Neuronal stem cell (in vitro differentiated cells): ENCODE results near the gene PSMG4.

Experiments used
- DNase-seq: peaks from one replicate; pipeline ENCODE4 v3.0.0-alpha.2; 2013; ENCODE audit warnings: low spot score
- H2AFZ ChIP-seq: one replicate; pipeline ENCODE4 v1.6.1; 2013; ENCODE audit warnings: mild to moderate bottlenecking, low read length, inconsistent platforms
- H2AK5ac ChIP-seq: 2 replicates; pipeline ENCODE4 v1.6.1; 2013; ENCODE audit warnings: low read depth, mild to moderate bottlenecking, inconsistent platforms, low read length, moderate library complexity, mixed read lengths
- H2BK120ac ChIP-seq: 2 replicates; pipeline ENCODE4 v1.6.1; 2013; ENCODE audit warnings: low read depth, mild to moderate bottlenecking, inconsistent platforms, low read length, moderate library complexity, mixed read lengths
- H2BK12ac ChIP-seq: one replicate; pipeline ENCODE4 v1.6.1; 2013; ENCODE audit warnings: low read length, inconsistent platforms
- H2BK15ac ChIP-seq: 2 replicates; pipeline ENCODE4 v1.6.1; 2013; ENCODE audit warnings: mild to moderate bottlenecking, low read length, inconsistent platforms, mixed read lengths
- H2BK5ac ChIP-seq: one replicate; pipeline ENCODE4 v1.6.1; 2013; ENCODE audit warnings: inconsistent platforms, mild to moderate bottlenecking, low read length, moderate library complexity
- H3K14ac ChIP-seq: one replicate; pipeline ENCODE4 v1.6.1; 2013; ENCODE audit warnings: low read length, inconsistent platforms
- H3K18ac ChIP-seq: 2 replicates; pipeline ENCODE4 v1.6.1; 2013; ENCODE audit warnings: low read length, inconsistent platforms
- H3K23ac ChIP-seq: 2 replicates; pipeline ENCODE4 v1.6.1; 2013; ENCODE audit warnings: low read depth, mild to moderate bottlenecking, mixed read lengths, low read length, inconsistent platforms; ENCODE audit not compliant: poor library complexity
- H3K27ac ChIP-seq: replicated peaks from 3 replicates; pipeline ENCODE4 v1.5.1; 2013; ENCODE audit warnings: low read length, inconsistent platforms
- H3K27me3 ChIP-seq, 3 experiments: 2 replicates each; pipeline ENCODE4 v1.6.1; 2013; ENCODE audit warnings: low read length in 3 of 3, mild to moderate bottlenecking in 2 of 3, inconsistent platforms in 1 of 3, low read depth in 1 of 3, mixed read lengths in 1 of 3, moderate library complexity in 1 of 3; ENCODE audit not compliant: control insufficient read depth in 3 of 3, insufficient read depth in 3 of 3
- H3K36me3 ChIP-seq, 2 donors: replicated peaks in 1 of 2; 2 replicates each; pipeline ENCODE4 v1.6.1; 2013; ENCODE audit warnings: low read length in 2 of 2; ENCODE audit not compliant: control insufficient read depth in 2 of 2, insufficient read depth in 2 of 2
- H3K4ac ChIP-seq: 2 replicates; pipeline ENCODE4 v1.6.1; 2013; ENCODE audit warnings: inconsistent platforms, mild to moderate bottlenecking, low read length, moderate library complexity
- H3K4me1 ChIP-seq, 2 donors: 1 replicate in 1 of 2; 2 replicates in 1 of 2; pipeline ENCODE4 v1.6.1; 2013; ENCODE audit warnings: low read length in 2 of 2, low read depth in 1 of 2; ENCODE audit not compliant: control insufficient read depth in 2 of 2, insufficient read depth in 1 of 2
- H3K4me2 ChIP-seq: one replicate; pipeline ENCODE4 v1.6.1; 2013; ENCODE audit warnings: mild to moderate bottlenecking, low read length, inconsistent platforms; ENCODE audit not compliant: insufficient read depth, poor library complexity, severe bottlenecking
- H3K4me3 ChIP-seq, 2 donors: 2 replicates each; pipeline ENCODE4 v1.5.1; 2013; ENCODE audit warnings: low read length in 2 of 2, mild to moderate bottlenecking in 2 of 2, inconsistent platforms in 1 of 2, moderate library complexity in 1 of 2
- H3K79me1 ChIP-seq: one replicate; pipeline ENCODE4 v1.6.1; 2013; ENCODE audit warnings: low read depth, mild to moderate bottlenecking, inconsistent platforms, low read length, moderate library complexity
- H3K9ac ChIP-seq: one replicate; pipeline ENCODE4 v1.6.1; 2013; ENCODE audit warnings: mild to moderate bottlenecking, low read depth, low read length, inconsistent platforms; ENCODE audit not compliant: poor library complexity
- H3K9me3 ChIP-seq, 2 donors: replicated peaks in 1 of 2; 2 replicates each; pipeline versions ENCODE3 to v1.6.1; 2013; ENCODE audit warnings: low read length in 2 of 2, mild to moderate bottlenecking in 2 of 2, inconsistent platforms in 1 of 2, low read depth in 1 of 2, mixed read lengths in 1 of 2, moderate library complexity in 1 of 2; ENCODE audit not compliant: control insufficient read depth in 2 of 2, insufficient read depth in 1 of 2
- H4K8ac ChIP-seq: one replicate; pipeline ENCODE4 v1.6.1; 2013; ENCODE audit warnings: low read depth, mild to moderate bottlenecking, inconsistent platforms, low read length, moderate library complexity
- H4K91ac ChIP-seq: one replicate; pipeline ENCODE4 v1.6.1; 2013; ENCODE audit warnings: low read length, low read depth, mild to moderate bottlenecking, inconsistent platforms; ENCODE audit not compliant: poor library complexity
- WGBS, 2 donors: extraction: QIAGEN DNeasy Blood & Tissue Kit; methylation state at CpG; one replicate each; pipeline ENCODE4 v1.1.7; 2013; ENCODE audit warnings: missing lambda C conversion rate in 2 of 2, mixed read lengths in 1 of 2; ENCODE audit not compliant: insufficient read length in 2 of 2, insufficient replicate concordance in 1 of 2; ENCODE audit errors: extremely low coverage in 2 of 2; 5-methylcytosine and 5-hydroxymethylcytosine counted together

PSMG4 gene

DNA sequence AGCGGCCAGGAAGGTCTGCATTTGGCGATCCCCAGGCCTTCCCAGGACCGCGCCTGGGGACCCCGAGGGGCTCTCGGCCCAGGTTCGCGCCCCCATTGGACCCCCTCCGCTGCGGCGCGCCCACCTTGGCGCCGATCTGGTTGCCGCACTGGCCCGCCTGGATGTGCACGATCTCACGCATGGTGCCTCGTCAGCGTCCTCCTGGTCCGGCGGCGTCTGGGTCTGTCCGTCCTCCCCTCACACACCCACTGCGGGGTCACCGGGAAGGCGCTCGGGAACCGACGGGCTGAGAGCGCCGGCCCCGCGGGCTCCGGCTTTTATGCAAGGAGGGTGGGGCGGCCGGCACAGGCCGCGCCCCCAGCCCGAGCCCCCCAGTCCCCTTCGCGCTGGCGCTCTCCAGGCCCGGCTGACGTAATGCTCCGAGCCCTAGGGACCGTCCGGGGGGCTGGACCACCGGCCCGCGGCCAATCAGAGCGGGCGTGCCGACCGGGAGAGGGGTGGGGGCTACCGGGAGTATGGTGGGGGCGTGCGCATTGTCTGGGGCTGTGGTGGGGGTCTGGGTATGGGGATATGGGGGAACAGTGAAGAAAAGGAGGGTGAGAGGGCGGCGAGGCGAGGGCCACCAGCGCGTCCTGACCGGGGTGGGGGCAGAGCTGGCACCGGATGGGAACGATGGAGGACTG is 31.2 kb upstream of the PSMG4 start, which contains the start of gene TUBB2B:
TUBB2B (minus strand) TSS at position 291 of the 683 bp plus-strand sequence; CDS start at position 181, 110 bp downstream.
- H2AFZ ChIP-seq = peak within 1 kb of the TSS; percentile 64
- H4K91ac ChIP-seq = peak within 1 kb of the TSS; percentile 97
- H3K4ac ChIP-seq = peak within 1 kb of the TSS; percentile 89
- H3K18ac ChIP-seq = peak within 1 kb of the TSS; percentile 99
- H4K8ac ChIP-seq = peak within 1 kb of the TSS; percentile 92
- H3K14ac ChIP-seq = peak within 1 kb of the TSS; percentile 100
- peak; percentile 91 for DNase-seq
- peak within 1 kb of the TSS; percentile 99 for H3K23ac ChIP-seq
- H2AK5ac ChIP-seq = peak within 1 kb of the TSS; percentile 100
- peak within 1 kb of the TSS; percentile 100 for H2BK5ac ChIP-seq
- peak within 1 kb of the TSS; percentile 97 for H2BK12ac ChIP-seq
- peaks cover 6 to 29% of the 10 kb centered on the region in 2 donors for H3K36me3 ChIP-seq
- H2BK15ac ChIP-seq = peak within 1 kb of the TSS; percentile 100
- H3K9me3 ChIP-seq = peaks cover 0 to 3% of the 10 kb centered on the region in 2 donors
- peak within 1 kb of the TSS; percentile 99 for H2BK120ac ChIP-seq
- peak within 1 kb of the TSS; percentile 99 for H3K9ac ChIP-seq
- H3K27ac ChIP-seq = peak within 1 kb of the TSS; percentile 96
- peaks cover 6 to 9% of the 10 kb centered on the region in 2 donors for H3K4me1 ChIP-seq
- H3K79me1 ChIP-seq = peaks cover 13% of the 10 kb centered on the region
- H3K4me2 ChIP-seq = peak within 1 kb of the TSS; percentile 100
- no peaks in the 10 kb centered on the region for H3K27me3 ChIP-seq
- WGBS, 2 donors = no CpG with 5 or more reads among the region's 66 CpGs
- peak within 1 kb of the TSS; percentile 93 to 95 for H3K4me3 ChIP-seq

- Histone ChIP-seq H3K36me3 (peaks cover 6 to 27% of the 10 kb centered on the region in 2 donors), H3K27ac (peak overlapping the region; percentile 96), H3K9me3 (peaks cover 0 to 3% of the 10 kb centered on the region in 2 donors), H3K4ac (peak overlapping the region; percentile 89), H3K4me3 (peak overlapping the region; percentile 93 to 95), H4K8ac (peak overlapping the region; percentile 92), H3K18ac (peak overlapping the region; percentile 99), H3K14ac (peak overlapping the region; percentile 63), H3K4me2 (peak overlapping the region; percentile 100), H3K4me1 (peaks cover 8 to 9% of the 10 kb centered on the region in 2 donors), H2BK5ac (peak overlapping the region; percentile 100), H3K79me1 (peaks cover 13% of the 10 kb centered on the region), H3K27me3 (no peaks in the 10 kb centered on the region), H2BK12ac (peak overlapping the region; percentile 97), H4K91ac (peak overlapping the region; percentile 97), H2AFZ (peak overlapping the region; percentile 64), H2BK15ac (peak overlapping the region; percentile 100), H3K23ac (peak overlapping the region; percentile 99), H2AK5ac (peak overlapping the region; percentile 100), H2BK120ac (peak overlapping the region; percentile 99), H3K9ac (peak overlapping the region; percentile 93)
- WGBS, 2 donors = no CpG with 5 or more reads among the region's 38 CpGs
- peak; percentile 81 for DNase-seq
These were observed 30.6 kb upstream of the PSMG4 start for GRCh38 chr6:3228046-3228671.

DNA sequence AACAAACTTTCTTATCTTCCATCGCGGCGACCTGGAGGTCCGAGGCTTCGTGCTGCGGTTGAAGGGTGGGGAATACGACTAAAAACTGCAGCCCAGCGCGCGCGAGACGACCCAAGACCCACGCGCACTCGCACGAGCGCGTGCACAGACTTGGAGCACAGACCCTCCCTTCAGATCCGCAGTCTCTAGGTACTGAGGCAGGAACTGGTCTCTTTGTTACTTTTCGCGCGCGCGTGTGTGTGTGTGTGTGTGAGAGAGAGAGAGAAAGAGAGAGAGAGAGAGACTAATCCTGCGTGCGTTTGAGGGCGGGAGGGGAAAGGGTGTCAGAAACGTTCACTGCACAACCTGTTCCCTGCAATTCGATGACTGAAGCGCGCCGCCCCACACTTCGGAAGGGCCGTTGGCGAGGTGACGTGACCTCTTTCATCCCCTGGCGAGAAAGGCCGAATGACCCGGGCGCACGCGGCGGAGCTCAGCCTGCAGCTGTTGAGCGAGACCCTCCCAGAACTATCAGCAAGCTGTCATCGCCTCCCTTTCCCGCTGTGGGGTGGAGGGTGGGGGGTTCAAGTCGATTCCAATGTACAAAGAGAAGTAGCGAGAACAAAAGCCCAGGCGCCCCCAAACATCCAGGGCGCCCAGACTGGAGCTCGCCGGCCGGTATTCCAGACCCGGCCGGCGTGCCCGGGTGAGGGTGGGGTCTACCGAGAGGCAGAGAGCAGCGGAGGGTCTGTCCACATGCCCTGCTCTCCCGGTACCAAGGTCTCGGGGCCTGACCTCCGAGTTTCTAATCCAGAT is 29.8 kb upstream of the PSMG4 start:
- peak; percentile 77 for DNase-seq
- no peaks in the 10 kb centered on the region for H3K27me3 ChIP-seq

More for the DNA sequence above, 29.8 kb upstream of the PSMG4 start:
- peaks cover 6 to 19% of the 10 kb centered on the region in 2 donors for H3K36me3 ChIP-seq
- H3K4me1 ChIP-seq = peaks cover 11% of the 10 kb centered on the region in 2 donors
- peak overlapping the region; percentile 93 for H3K27ac ChIP-seq
- WGBS, 2 donors = no CpG with 5 or more reads among the region's 62 CpGs
- peak overlapping the region; percentile 82 for H2BK12ac ChIP-seq
- H2BK15ac ChIP-seq = peak overlapping the region; percentile 97
- peak overlapping the region; percentile 94 for H3K4me2 ChIP-seq
- peak overlapping the region; percentile 98 for H2BK120ac ChIP-seq
- H4K91ac ChIP-seq = peak overlapping the region; percentile 95
- peak overlapping the region; percentile 92 for H2AK5ac ChIP-seq
- peak overlapping the region; percentile 36 for H2AFZ ChIP-seq
- H3K79me1 ChIP-seq = peaks cover 13% of the 10 kb centered on the region
- peak overlapping the region; percentile 97 for H3K9ac ChIP-seq
- peak overlapping the region; percentile 86 for H4K8ac ChIP-seq
- peak overlapping the region; percentile 100 for H3K18ac ChIP-seq
- H3K14ac ChIP-seq = peak overlapping the region; percentile 63
- peak overlapping the region; percentile 95 for H3K23ac ChIP-seq
- H3K4me3 ChIP-seq = peak overlapping the region; percentile 83 to 95
- H3K4ac ChIP-seq = peak overlapping the region; percentile 97
- peak overlapping the region; percentile 93 for H2BK5ac ChIP-seq
- H3K9me3 ChIP-seq = peaks cover 0 to 3% of the 10 kb centered on the region in 2 donors
